Parathyroid adenoma (tissue), 2 donors: ENCODE measurements around the gene CLSTN2.

ENCODE experiments used
- H2AFZ ChIP-seq: fragments of 300-600 bp; sonication (generic); one replicate; pipeline ENCODE4 v1.7.0; 2017; ENCODE audit warnings: antibody characterized with exemption, mild to moderate bottlenecking
- H3K27ac ChIP-seq: fragments of 300-600 bp; sonication (generic); one replicate; pipeline ENCODE4 v1.7.0; 2017
- H3K27me3 ChIP-seq: fragments of 300-600 bp; sonication (generic); one replicate; pipeline ENCODE4 v1.7.0; 2017; ENCODE audit warnings: low read length; ENCODE audit not compliant: control insufficient read depth, insufficient read depth
- H3K36me3 ChIP-seq: fragments of 300-600 bp; sonication (generic); one replicate; pipeline ENCODE4 v1.7.0; 2017; ENCODE audit warnings: low read length; ENCODE audit not compliant: control insufficient read depth, insufficient read depth
- H3K4me1 ChIP-seq: fragments of 300-600 bp; sonication (generic); one replicate; pipeline ENCODE4 v1.7.0; 2017; ENCODE audit warnings: control low read depth
- H3K4me2 ChIP-seq: fragments of 300-600 bp; sonication (generic); one replicate; pipeline ENCODE4 v1.7.0; 2017; ENCODE audit warnings: low read length
- H3K4me3 ChIP-seq: fragments of 300-600 bp; sonication (generic); one replicate; pipeline ENCODE4 v1.7.0; 2017; ENCODE audit warnings: low read depth, low read length
- H3K79me2 ChIP-seq: fragments of 300-600 bp; sonication (generic); one replicate; pipeline ENCODE4 v1.7.0; 2017; ENCODE audit warnings: control low read depth
- H3K9ac ChIP-seq: fragments of 300-600 bp; sonication (generic); one replicate; pipeline ENCODE4 v1.7.0; 2017; ENCODE audit warnings: mild to moderate bottlenecking
- H3K9me3 ChIP-seq: fragments of 300-600 bp; sonication (generic); one replicate; pipeline ENCODE4 v1.7.0; 2017; ENCODE audit warnings: low read length; ENCODE audit not compliant: control insufficient read depth
- TF ChIP-seq, protein P1 (sequence below): fragments of 300-600 bp; sonication (generic); IDR thresholded peaks from one replicate; pipeline ENCODE4 v1.7.0; 2017; ENCODE audit warnings: antibody characterized with exemption, mild to moderate bottlenecking
- donor health status: primary hyperparathyroidism.

Gene CLSTN2

DNA sequence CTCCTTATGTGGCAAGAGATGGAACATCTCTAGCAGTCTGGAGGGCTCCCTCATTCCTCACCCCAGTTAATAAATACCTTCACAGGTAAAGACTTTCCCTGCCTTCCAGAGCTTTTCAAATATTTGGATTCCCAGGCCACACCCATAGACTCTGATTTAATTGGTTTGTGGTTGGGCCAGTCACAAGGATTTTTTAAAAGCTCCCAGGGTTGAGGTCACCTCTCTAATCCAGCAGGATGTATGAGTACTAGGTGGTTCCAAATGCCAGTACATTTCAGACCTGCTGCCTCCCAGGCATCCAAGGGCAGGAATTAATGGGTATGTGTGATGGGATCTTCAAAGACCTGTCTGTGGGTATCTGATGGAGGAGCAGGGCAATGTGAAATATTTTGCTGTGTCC lies 312.8 kb downstream of the CLSTN2 start:
- H3K4me1 ChIP-seq = no peaks in the 10 kb centered on the region
- H3K36me3 ChIP-seq = no peaks in the 10 kb centered on the region
- no peaks in the 10 kb centered on the region for H3K27me3 ChIP-seq
- no peak overlapping the region for H3K4me3 ChIP-seq
- TF ChIP-seq, protein P1, sequence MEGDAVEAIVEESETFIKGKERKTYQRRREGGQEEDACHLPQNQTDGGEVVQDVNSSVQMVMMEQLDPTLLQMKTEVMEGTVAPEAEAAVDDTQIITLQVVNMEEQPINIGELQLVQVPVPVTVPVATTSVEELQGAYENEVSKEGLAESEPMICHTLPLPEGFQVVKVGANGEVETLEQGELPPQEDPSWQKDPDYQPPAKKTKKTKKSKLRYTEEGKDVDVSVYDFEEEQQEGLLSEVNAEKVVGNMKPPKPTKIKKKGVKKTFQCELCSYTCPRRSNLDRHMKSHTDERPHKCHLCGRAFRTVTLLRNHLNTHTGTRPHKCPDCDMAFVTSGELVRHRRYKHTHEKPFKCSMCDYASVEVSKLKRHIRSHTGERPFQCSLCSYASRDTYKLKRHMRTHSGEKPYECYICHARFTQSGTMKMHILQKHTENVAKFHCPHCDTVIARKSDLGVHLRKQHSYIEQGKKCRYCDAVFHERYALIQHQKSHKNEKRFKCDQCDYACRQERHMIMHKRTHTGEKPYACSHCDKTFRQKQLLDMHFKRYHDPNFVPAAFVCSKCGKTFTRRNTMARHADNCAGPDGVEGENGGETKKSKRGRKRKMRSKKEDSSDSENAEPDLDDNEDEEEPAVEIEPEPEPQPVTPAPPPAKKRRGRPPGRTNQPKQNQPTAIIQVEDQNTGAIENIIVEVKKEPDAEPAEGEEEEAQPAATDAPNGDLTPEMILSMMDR = no peak
- H3K27ac ChIP-seq = no peak overlapping the region
- no peak overlapping the region for H2AFZ ChIP-seq
- H3K4me2 ChIP-seq = no peak overlapping the region
- no peaks in the 10 kb centered on the region for H3K9me3 ChIP-seq
- no peak overlapping the region for H3K9ac ChIP-seq
- H3K79me2 ChIP-seq = no peaks in the 10 kb centered on the region

DNA sequence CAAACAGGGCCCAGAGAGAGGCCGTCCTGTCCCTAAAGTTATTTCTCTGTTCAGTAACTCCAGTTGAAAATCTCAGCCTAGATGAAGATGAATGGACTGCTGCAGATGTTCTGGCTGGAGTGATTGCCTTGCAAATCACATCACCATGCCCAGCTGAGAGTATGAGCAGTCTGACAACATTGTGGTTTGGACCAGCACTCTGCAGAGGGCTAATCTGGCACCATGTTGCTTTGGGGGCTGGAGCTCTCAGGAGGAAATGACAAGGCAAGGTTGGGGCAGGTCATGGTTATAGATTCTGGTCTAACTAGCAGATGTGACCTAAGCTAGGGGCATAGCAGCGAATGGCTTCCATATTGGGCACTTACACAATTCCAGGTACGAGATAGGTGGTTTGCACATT lies 314.2 kb downstream of the CLSTN2 start:
- H3K27me3 ChIP-seq = no peaks in the 10 kb centered on the region
- H3K9me3 ChIP-seq = no peaks in the 10 kb centered on the region
- TF ChIP-seq, protein P1 = no peak
- H2AFZ ChIP-seq = no peak overlapping the region
- H3K27ac ChIP-seq = no peak overlapping the region
- no peak overlapping the region for H3K4me2 ChIP-seq
- H3K4me3 ChIP-seq = no peak overlapping the region
- H3K36me3 ChIP-seq = no peaks in the 10 kb centered on the region
- H3K4me1 ChIP-seq = no peaks in the 10 kb centered on the region
- H3K79me2 ChIP-seq = no peaks in the 10 kb centered on the region
- no peak overlapping the region for H3K9ac ChIP-seq

DNA sequence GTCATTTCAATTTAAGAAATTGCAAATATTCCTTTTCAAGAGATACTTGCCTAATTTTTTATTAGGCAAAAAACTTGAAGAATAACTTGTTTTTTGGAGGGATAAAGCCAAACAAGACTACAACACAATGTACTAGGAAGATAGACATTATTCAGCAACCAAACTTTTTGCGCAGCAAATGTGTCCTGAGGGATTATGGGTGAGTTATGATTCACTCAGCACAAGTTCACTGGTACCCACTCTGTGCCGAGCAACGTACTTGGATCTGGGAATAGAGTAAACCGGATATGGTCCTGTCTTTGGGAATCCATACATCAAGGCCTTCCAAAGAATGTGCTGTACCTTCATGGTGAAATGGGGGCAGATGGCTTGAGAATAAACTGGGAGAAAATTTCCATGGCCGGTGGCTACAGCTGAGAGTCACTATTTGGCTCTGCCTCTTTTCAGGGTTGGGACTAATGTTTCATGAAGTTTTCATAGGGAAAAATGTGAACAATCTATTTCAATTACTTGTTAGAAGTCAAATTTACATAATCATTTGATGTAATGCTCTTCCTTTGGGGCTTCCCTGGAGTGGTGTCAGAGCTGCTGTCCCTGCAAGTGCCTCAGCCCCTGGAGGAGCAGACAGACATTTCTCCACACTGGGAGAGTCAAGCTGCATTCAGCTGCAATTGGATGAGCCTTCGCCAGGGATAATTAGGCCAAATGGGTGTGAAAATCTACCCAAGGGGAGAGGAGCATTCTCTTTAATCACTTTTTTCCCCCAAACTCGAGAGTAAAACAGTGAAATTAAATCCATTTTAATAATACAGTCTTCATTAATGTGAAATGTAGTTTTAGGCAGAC lies 315.2 kb downstream of the CLSTN2 start:
- TF ChIP-seq, protein P1 = no peak
- Histone ChIP-seq H3K9ac (no peak overlapping the region), H3K9me3 (no peaks in the 10 kb centered on the region), H3K79me2 (no peaks in the 10 kb centered on the region), H2AFZ (no peak overlapping the region), H3K27me3 (no peaks in the 10 kb centered on the region), H3K4me3 (no peak overlapping the region), H3K36me3 (no peaks in the 10 kb centered on the region), H3K27ac (no peak overlapping the region), H3K4me2 (no peak overlapping the region), H3K4me1 (no peaks in the 10 kb centered on the region)

DNA sequence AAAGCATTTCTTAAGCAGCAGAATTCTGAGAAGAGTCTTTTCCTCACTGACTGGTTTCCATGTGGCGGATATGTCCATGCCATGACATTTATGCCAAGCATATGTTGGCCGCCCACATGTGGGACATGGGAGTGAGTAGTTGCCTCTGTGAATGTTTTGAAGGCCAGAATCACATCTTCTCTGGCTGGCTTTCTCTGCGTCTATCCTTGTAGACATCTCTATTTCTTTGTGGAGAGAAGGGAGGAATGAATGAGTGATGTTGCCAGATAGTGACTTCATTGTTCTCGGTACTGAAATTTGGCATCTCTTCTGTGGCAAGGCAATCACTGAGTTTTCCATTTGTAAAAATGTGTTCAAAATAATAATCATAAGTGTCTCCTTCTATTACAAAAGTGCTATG lies 316.0 kb downstream of the CLSTN2 start:
- H3K27me3 ChIP-seq = no peaks in the 10 kb centered on the region
- H3K9ac ChIP-seq = no peak overlapping the region
- H3K27ac ChIP-seq = no peak overlapping the region
- H3K4me3 ChIP-seq = no peak overlapping the region
- H3K9me3 ChIP-seq = no peaks in the 10 kb centered on the region
- H3K4me1 ChIP-seq = no peaks in the 10 kb centered on the region
- H2AFZ ChIP-seq = no peak overlapping the region
- H3K36me3 ChIP-seq = no peaks in the 10 kb centered on the region
- TF ChIP-seq, protein P1 = no peak
- H3K79me2 ChIP-seq = no peaks in the 10 kb centered on the region
- no peak overlapping the region for H3K4me2 ChIP-seq

DNA sequence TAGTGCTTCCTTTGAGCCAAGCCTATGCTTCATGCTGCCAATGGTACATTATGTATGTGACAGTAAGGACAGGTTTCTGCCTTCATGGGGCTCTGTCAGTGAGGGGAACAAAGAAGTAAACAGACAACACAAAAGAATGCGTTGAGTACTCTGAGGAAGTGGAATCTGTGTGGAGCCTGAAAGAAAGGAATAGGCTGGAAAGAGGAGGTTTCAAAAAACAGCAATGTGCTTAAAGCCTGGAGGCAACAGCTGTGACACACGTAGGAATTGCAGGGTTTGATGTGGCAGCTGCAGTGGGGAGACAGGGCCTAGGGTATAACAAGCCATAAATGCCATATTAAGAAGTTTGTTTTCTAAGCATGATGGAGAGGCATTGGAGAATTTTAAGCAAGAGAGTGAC lies 316.7 kb downstream of the CLSTN2 start:
- TF ChIP-seq, protein P1 = no peak
- no peak overlapping the region for H3K9ac ChIP-seq
- no peak overlapping the region for H3K4me3 ChIP-seq
- H3K9me3 ChIP-seq = no peaks in the 10 kb centered on the region
- H3K36me3 ChIP-seq = no peaks in the 10 kb centered on the region
- no peaks in the 10 kb centered on the region for H3K79me2 ChIP-seq
- no peaks in the 10 kb centered on the region for H3K4me1 ChIP-seq
- no peak overlapping the region for H3K4me2 ChIP-seq
- no peak overlapping the region for H3K27ac ChIP-seq
- no peaks in the 10 kb centered on the region for H3K27me3 ChIP-seq
- H2AFZ ChIP-seq = no peak overlapping the region
